Measurements from ENCODE around the gene RAD51C.

The RAD51C gene

GRCh38 chr17:58785097-58785496 lies 92.7 kb downstream of the RAD51C start:
- Histone ChIP-seq H3K27ac (no peak overlapping the region), H3K36me3 (replicated peaks) (no peaks in the 10 kb centered on the region), H3K4me3 (ENCODE audit: low read depth, low read length) (no peak overlapping the region), H3K27me3 (replicated peaks) (no peaks in the 10 kb centered on the region)
- in situ Hi-C loops (cut with HindIII; ENCODE audit: low pct_ligation_motif_present, low sequenced_read_pairs) = no loop called here
- TF ChIP-seq, protein P1, sequence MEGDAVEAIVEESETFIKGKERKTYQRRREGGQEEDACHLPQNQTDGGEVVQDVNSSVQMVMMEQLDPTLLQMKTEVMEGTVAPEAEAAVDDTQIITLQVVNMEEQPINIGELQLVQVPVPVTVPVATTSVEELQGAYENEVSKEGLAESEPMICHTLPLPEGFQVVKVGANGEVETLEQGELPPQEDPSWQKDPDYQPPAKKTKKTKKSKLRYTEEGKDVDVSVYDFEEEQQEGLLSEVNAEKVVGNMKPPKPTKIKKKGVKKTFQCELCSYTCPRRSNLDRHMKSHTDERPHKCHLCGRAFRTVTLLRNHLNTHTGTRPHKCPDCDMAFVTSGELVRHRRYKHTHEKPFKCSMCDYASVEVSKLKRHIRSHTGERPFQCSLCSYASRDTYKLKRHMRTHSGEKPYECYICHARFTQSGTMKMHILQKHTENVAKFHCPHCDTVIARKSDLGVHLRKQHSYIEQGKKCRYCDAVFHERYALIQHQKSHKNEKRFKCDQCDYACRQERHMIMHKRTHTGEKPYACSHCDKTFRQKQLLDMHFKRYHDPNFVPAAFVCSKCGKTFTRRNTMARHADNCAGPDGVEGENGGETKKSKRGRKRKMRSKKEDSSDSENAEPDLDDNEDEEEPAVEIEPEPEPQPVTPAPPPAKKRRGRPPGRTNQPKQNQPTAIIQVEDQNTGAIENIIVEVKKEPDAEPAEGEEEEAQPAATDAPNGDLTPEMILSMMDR (IDR thresholded peaks at IDR 0.05; ENCODE audit: low read depth, low read length, missing control alignments) = no peak
- no peak for DNase-seq

Data from brain microvascular endothelial cell (primary cell).